GM12891 (cell line): Measurements from ENCODE around the gene COPS2.

Experiments used
- POLR2A ChIP-seq: IDR thresholded peaks from 2 replicates; pipeline ENCODE4 v1.6.1; 2011; ENCODE audit warnings: low read depth, low read length, control low read depth
- POLR2AphosphoS5 ChIP-seq: IDR thresholded peaks from 2 replicates; pipeline ENCODE4 v1.6.1; 2011; ENCODE audit warnings: low read depth, low read length, control low read depth
- POU2F2 ChIP-seq: IDR thresholded peaks from 2 replicates; pipeline ENCODE4 v1.6.1; 2011; ENCODE audit warnings: low read depth, mild to moderate bottlenecking, control low read depth, low read length, moderate library complexity

DNA sequence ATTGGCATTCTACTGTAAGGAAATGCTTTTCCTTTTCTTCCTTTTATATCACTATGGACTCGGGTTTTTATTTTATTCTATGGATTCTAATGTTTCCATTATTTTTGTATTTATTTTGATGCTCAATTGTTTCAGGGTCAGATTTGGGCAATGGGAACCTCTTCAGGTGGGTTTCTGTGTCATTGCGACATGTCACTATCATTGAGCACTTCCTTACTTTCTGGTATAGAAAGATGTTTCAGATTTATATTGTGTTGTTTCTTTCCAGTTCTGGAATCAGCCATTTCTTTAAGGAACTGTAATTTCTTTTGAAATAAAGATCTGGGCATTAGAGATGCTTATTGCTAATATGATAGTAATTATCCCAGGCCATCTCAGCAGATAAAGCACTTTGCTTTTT, 36.5 kb upstream of the COPS2 start:
- no peak for TF ChIP-seq POLR2AphosphoS5
- no peak for TF ChIP-seq POLR2A
- no peak for TF ChIP-seq POU2F2
